HepG2 (cell line): ENCODE measurements around the gene LRRC51. TPM values are rescaled to one million over a fixed set of nuclear protein-coding genes. Genes with fewer than 3 reads are reported as not detected.

Experiments used
- AHDC1 ChIP-seq: sonication (generic); formaldehyde crosslinking; IDR thresholded peaks from 2 replicates; pipeline ENCODE4 v1.5.1; 2020; ENCODE audit warnings: mild to moderate bottlenecking, missing genetic modification reagents, borderline replicate concordance
- ATF4 ChIP-seq, 2 experiments: fragments of 450-650 bp in 1 of 2; sonication (generic) in 1 of 2; formaldehyde crosslinking; IDR thresholded peaks; 2 replicates each; pipeline versions ENCODE4 v1.5.0 to v1.8.0; 2020 to 2022; ENCODE audit warnings: mild to moderate bottlenecking in 1 of 2, missing genetic modification reagents in 1 of 2
- GRHL1 ChIP-seq: sonication (generic); formaldehyde crosslinking; conservative IDR thresholded peaks from 2 replicates; pipeline ENCODE4 v1.8.0; 2022; ENCODE audit warnings: missing genetic modification reagents
- NCOA5 ChIP-seq: sonication (generic); formaldehyde crosslinking; IDR thresholded peaks from 2 replicates; pipeline ENCODE4 v1.4.0; 2020; ENCODE audit warnings: missing genetic modification reagents
- NR2C2 ChIP-seq: sonication (generic); formaldehyde crosslinking; IDR thresholded peaks from 2 replicates; pipeline ENCODE4 v1.4.0; 2020; ENCODE audit warnings: missing genetic modification reagents, mild to moderate bottlenecking, moderate library complexity, borderline replicate concordance
- PAF1 ChIP-seq: IDR thresholded peaks from 2 replicates; pipeline ENCODE4 v1.6.1; 2016; ENCODE audit warnings: missing genetic modification reagents, missing compliant biosample characterization
- PHB2 ChIP-seq: fragments of 450-650 bp; IDR thresholded peaks from 2 replicates; pipeline ENCODE4 v1.6.1; 2018; ENCODE audit not compliant: partially characterized antibody
- RFXANK ChIP-seq: IDR thresholded peaks from 2 replicates; pipeline ENCODE4 v1.6.1; 2016
- TEF ChIP-seq: sonication (generic); formaldehyde crosslinking; IDR thresholded peaks from 2 replicates; pipeline ENCODE4 v1.5.0; 2020; ENCODE audit warnings: missing genetic modification reagents
- ZFYVE20 ChIP-seq: sonication (generic); formaldehyde crosslinking; IDR thresholded peaks from 2 replicates; pipeline ENCODE4 v1.8.0; 2023; ENCODE audit warnings: low read depth, mild to moderate bottlenecking, moderate library complexity, missing genetic modification reagents, borderline replicate concordance
- ZMYM4 ChIP-seq: sonication (generic); formaldehyde crosslinking; IDR thresholded peaks from 2 replicates; pipeline ENCODE4 v1.8.1; 2023; ENCODE audit warnings: mild to moderate bottlenecking, missing genetic modification reagents
- ZNF260 ChIP-seq: sonication (generic); formaldehyde crosslinking; IDR thresholded peaks from 2 replicates; pipeline ENCODE4 v1.4.0; 2020; ENCODE audit warnings: missing genetic modification reagents, low read depth, mild to moderate bottlenecking, borderline replicate concordance
- ZNF292 ChIP-seq: sonication (generic); formaldehyde crosslinking; IDR thresholded peaks from 2 replicates; pipeline ENCODE4 v1.8.1; 2022; ENCODE audit warnings: mild to moderate bottlenecking, low read depth, missing genetic modification reagents, borderline replicate concordance
- ZNF687 ChIP-seq: sonication (generic); formaldehyde crosslinking; IDR thresholded peaks from 2 replicates; pipeline ENCODE4 v1.5.1; 2020; ENCODE audit warnings: mild to moderate bottlenecking, missing genetic modification reagents, moderate library complexity
- polyA plus RNA-seq, 8 experiments: library from polyadenylated mRNA; depleted of rRNA in 3 of 8; stranded (reverse) in 7 of 8; unstranded in 1 of 8; fragments of >200 nt; fragmentation: Illumina TruSeq in 4 of 8; extraction: Trizol in 4 of 8; gene quantifications; 2 replicates each; pipeline versions ENCODE4 v1.2.1 to v1.2.3, GENCODE V29; 2011 to 2016; ENCODE audit warnings: low read depth in 4 of 8, missing spikeins in 1 of 8, mixed read lengths in 1 of 8; ENCODE audit not compliant: insufficient read depth in 1 of 8
- total RNA-seq, 5 experiments: library from RNA; depleted of rRNA; stranded (reverse); fragments of >200 nt; fragmentation: Illumina TruSeq; extraction: Trizol; gene quantifications; 2 replicates each; pipeline ENCODE4 v1.2.3, GENCODE V29; 2016; ENCODE audit warnings: low read depth in 1 of 5

LRRC51 gene
- total and polyA plus RNA-seq, 2 of the 13 experiments (the other 11 are each of a cell fraction or from before 2014, with no cell fraction given) = 5.3 to 6.0 TPM

GRCh38 chr11:72080326-72081183, at the start of gene LRRC51, which contains the start of gene NUMA1 (continued):
- TF ChIP-seq NR2C2 (CRISPR knock-in tag) = peak; percentile 90
- no peak for TF ChIP-seq PAF1 (CRISPR knock-in tag)
- TF ChIP-seq ZNF687 = peak; percentile 71
- no peak for TF ChIP-seq ZNF292 (CRISPR knock-in tag)
- no peak for TF ChIP-seq ZNF260 (CRISPR knock-in tag)
- TF ChIP-seq ZFYVE20 = no peak
- TF ChIP-seq RFXANK (CRISPR knock-in tag) = peak; percentile 99
- peak; percentile 51; the same call in 1 of the 2 replicates for TF ChIP-seq ZMYM4 (CRISPR knock-in tag)
- no peak for TF ChIP-seq TEF (CRISPR knock-in tag)
- TF ChIP-seq GRHL1 = no peak
- TF ChIP-seq NCOA5 (CRISPR knock-in tag) = no peak
- peak in 1 of 2 experiments; percentile 41; a peak in 1 of 4 replicates for TF ChIP-seq ATF4 (CRISPR knock-in tag; IDR thresholded peaks at IDR 0.05)
- TF ChIP-seq PHB2 = no peak
- no peak for TF ChIP-seq AHDC1 (CRISPR knock-in tag)
